H1 (cell line): Measurements from ENCODE around the gene FKBP5. TPM values are rescaled to one million over a fixed set of nuclear protein-coding genes. Genes with fewer than 3 reads are reported as not detected.

Experiments
- CTCF ChIA-PET: fragments of 300-600 bp; sonication (Branson Sonifier 250); formaldehyde crosslinking; loops from one replicate; lab custom pipeline; 2021; ENCODE audit not compliant: partially characterized antibody; lab: Charles Lee
- POLR2A ChIA-PET: fragments of 300-600 bp; sonication (Branson Sonifier 250); formaldehyde crosslinking; loops from one replicate; lab custom pipeline; 2021; ENCODE audit warnings: inconsistent platforms; ENCODE audit not compliant: partially characterized antibody; lab: Charles Lee
- DNase-seq, 2 experiments: peaks; one replicate each; pipeline versions ENCODE4 v3.0.0 to v3.0.0-alpha.2; 2010 to 2022; ENCODE audit warnings: low spot score in 2 of 2, low read depth in 1 of 2, mixed read lengths in 1 of 2
- FAIRE-seq: peaks from 2 replicates; lab custom pipeline; 2011; peaks lifted over from hg19 to GRCh38; lab: Jason Lieb, UNC
- H2AFZ ChIP-seq: 2 replicates; pipeline ENCODE4 v1.8.1; 2012; ENCODE audit warnings: low read length, inconsistent platforms
- H2AK5ac ChIP-seq: 2 replicates; pipeline ENCODE4 v1.6.1; 2013; ENCODE audit warnings: low read depth, low read length
- H2BK120ac ChIP-seq: replicated peaks from 2 replicates; pipeline ENCODE3; 2013; ENCODE audit warnings: low read depth, low read length, inconsistent platforms
- H2BK12ac ChIP-seq: 2 replicates; pipeline ENCODE4 v1.6.1; 2013; ENCODE audit warnings: low read depth, low read length
- H2BK15ac ChIP-seq: 2 replicates; pipeline ENCODE4 v1.6.1; 2013; ENCODE audit warnings: low read length
- H2BK20ac ChIP-seq: 2 replicates; pipeline ENCODE4 v1.6.1; 2013; ENCODE audit warnings: low read length
- H2BK5ac ChIP-seq: 2 replicates; pipeline ENCODE4 v1.6.1; 2013; ENCODE audit warnings: low read depth, low read length
- H3K14ac ChIP-seq: 2 replicates; pipeline ENCODE4 v1.6.1; 2013; ENCODE audit warnings: inconsistent platforms; ENCODE audit not compliant: insufficient read length
- H3K18ac ChIP-seq: 2 replicates; pipeline ENCODE4 v1.6.1; 2013; ENCODE audit warnings: low read length; ENCODE audit errors: extremely low read depth
- H3K23ac ChIP-seq: 2 replicates; pipeline ENCODE4 v1.6.1; 2013; ENCODE audit warnings: inconsistent platforms; ENCODE audit not compliant: insufficient read length
- H3K23me2 ChIP-seq: 2 replicates; pipeline ENCODE4 v1.6.1; 2013; ENCODE audit warnings: low read depth, low read length
- H3K27ac ChIP-seq: 2 replicates; pipeline ENCODE4 v1.6.1; 2011; ENCODE audit warnings: low read depth, low read length, inconsistent platforms
- H3K27me3 ChIP-seq, 4 experiments: replicated peaks in 1 of 4; 1 replicate in 1 of 4; 2 replicates in 3 of 4; pipeline versions ENCODE4 v1.6.1 to v1.8.1; 2011 to 2013; ENCODE audit warnings: low read length in 3 of 4, mild to moderate bottlenecking in 3 of 4, inconsistent platforms in 2 of 4, mixed read lengths in 2 of 4, moderate library complexity in 1 of 4; ENCODE audit not compliant: control insufficient read depth in 3 of 4, insufficient read depth in 3 of 4; ENCODE audit errors: extremely low read depth in 1 of 4
- H3K36me3 ChIP-seq, 4 experiments: 2 replicates each; pipeline versions ENCODE4 v1.6.1 to v1.8.1; 2011 to 2013; ENCODE audit warnings: mild to moderate bottlenecking in 4 of 4, low read length in 3 of 4, moderate library complexity in 2 of 4, control low read depth in 1 of 4, inconsistent platforms in 1 of 4; ENCODE audit not compliant: insufficient read depth in 4 of 4, control insufficient read depth in 2 of 4
- H3K4ac ChIP-seq: replicated peaks from 2 replicates; pipeline ENCODE3; 2013; ENCODE audit warnings: low read length, low read depth, mixed read lengths, inconsistent platforms; ENCODE audit not compliant: insufficient read length
- H3K4me1 ChIP-seq, 4 experiments: replicated peaks in 1 of 4; 1 replicate in 1 of 4; 2 replicates in 3 of 4; pipeline versions ENCODE4 v1.6.1 to v1.8.1; 2011 to 2013; ENCODE audit warnings: low read length in 3 of 4, inconsistent platforms in 2 of 4, mixed read lengths in 1 of 4; ENCODE audit not compliant: insufficient read depth in 4 of 4, control insufficient read depth in 3 of 4
- H3K4me2 ChIP-seq, 2 experiments: 2 replicates each; pipeline versions ENCODE4 v1.6.1 to v1.8.1; 2011 to 2013; ENCODE audit warnings: low read depth in 2 of 2, low read length in 2 of 2, control low read depth in 1 of 2, inconsistent platforms in 1 of 2, mild to moderate bottlenecking in 1 of 2; ENCODE audit not compliant: insufficient read depth in 1 of 2
- H3K4me3 ChIP-seq, 4 experiments: fragments of 200-600, 300-600 bp in 1 of 4; sonication (generic), shearing (Covaris generic), sonication (Bioruptor Twin) in 1 of 4; 2 replicates each; pipeline versions ENCODE4 v1.5.1 to v1.8.1; 2011 to 2016; ENCODE audit warnings: low read length in 4 of 4, low read depth in 3 of 4, control low read depth in 2 of 4, inconsistent platforms in 2 of 4, mild to moderate bottlenecking in 2 of 4, mixed read lengths in 1 of 4, moderate library complexity in 1 of 4; ENCODE audit not compliant: insufficient read depth in 2 of 4; ENCODE audit errors: extremely low read depth in 1 of 4
- H3K56ac ChIP-seq: replicated peaks from 2 replicates; pipeline ENCODE3; 2013; ENCODE audit warnings: low read depth, mild to moderate bottlenecking, mixed read lengths, low read length, inconsistent platforms; ENCODE audit not compliant: insufficient read length
- H3K79me1 ChIP-seq: 2 replicates; pipeline ENCODE4 v1.6.1; 2013; ENCODE audit warnings: low read depth, low read length, control low read depth
- H3K79me2 ChIP-seq, 2 experiments: 2 replicates each; pipeline versions ENCODE4 v1.6.1 to v1.8.1; 2012 to 2013; ENCODE audit warnings: low read length in 2 of 2, mild to moderate bottlenecking in 2 of 2, inconsistent platforms in 1 of 2; ENCODE audit not compliant: insufficient read depth in 2 of 2, control insufficient read depth in 1 of 2
- H3K9ac ChIP-seq, 4 experiments: replicated peaks in 1 of 4; 1 replicate in 1 of 4; 2 replicates in 3 of 4; pipeline versions ENCODE4 v1.6.1 to v1.8.1; 2011 to 2013; ENCODE audit warnings: low read depth in 3 of 4, low read length in 3 of 4, control low read depth in 2 of 4, mild to moderate bottlenecking in 2 of 4, moderate library complexity in 2 of 4, inconsistent platforms in 1 of 4; ENCODE audit errors: extremely low read depth in 1 of 4
- H3K9me3 ChIP-seq, 2 experiments: 2 replicates each; pipeline versions ENCODE4 v1.6.1 to v1.8.1; 2012 to 2013; ENCODE audit warnings: mild to moderate bottlenecking in 2 of 2, moderate library complexity in 2 of 2, control low read depth in 1 of 2, inconsistent platforms in 1 of 2, low read depth in 1 of 2, low read length in 1 of 2, mixed read lengths in 1 of 2; ENCODE audit not compliant: insufficient read depth in 2 of 2
- H4K20me1 ChIP-seq, 2 experiments: replicated peaks in 1 of 2; 2 replicates each; pipeline versions ENCODE3 to v1.8.1; 2011 to 2013; ENCODE audit warnings: inconsistent platforms in 2 of 2, low read length in 2 of 2, mild to moderate bottlenecking in 1 of 2; ENCODE audit not compliant: insufficient read depth in 2 of 2, control insufficient read depth in 1 of 2
- H4K5ac ChIP-seq: 2 replicates; pipeline ENCODE4 v1.6.1; 2013; ENCODE audit warnings: low read length, low read depth, mixed read lengths, inconsistent platforms; ENCODE audit not compliant: insufficient read length
- H4K8ac ChIP-seq: 2 replicates; pipeline ENCODE4 v1.8.0; 2013; ENCODE audit warnings: mild to moderate bottlenecking, moderate library complexity, low read length, inconsistent platforms; ENCODE audit not compliant: insufficient read depth; ENCODE audit errors: extremely low read depth
- H4K91ac ChIP-seq: replicated peaks from 2 replicates; pipeline ENCODE3; 2013; ENCODE audit warnings: low read length, mixed read lengths, inconsistent platforms; ENCODE audit not compliant: insufficient read length
- EP300 ChIP-seq, 2 experiments: IDR thresholded peaks; 1 replicate in 1 of 2; 2 replicates in 1 of 2; pipeline ENCODE4 v1.6.1; 2011 to 2012; ENCODE audit warnings: low read depth in 2 of 2, low read length in 2 of 2, mild to moderate bottlenecking in 2 of 2, borderline replicate concordance in 1 of 2, inconsistent platforms in 1 of 2, moderate library complexity in 1 of 2
- POU5F1 ChIP-seq: IDR thresholded peaks from 2 replicates; pipeline ENCODE4 v1.6.1; 2011; ENCODE audit warnings: low read depth, mild to moderate bottlenecking, low read length, moderate library complexity
- RNF2 ChIP-seq: fragments of 200-900, 300-1000 bp; sonication (generic); IDR thresholded peaks from 2 replicates; pipeline ENCODE4 v1.7.1; 2016; ENCODE audit warnings: borderline replicate concordance, low read depth, mild to moderate bottlenecking, antibody characterized with exemption, low read length; ENCODE audit not compliant: poor library complexity, severe bottlenecking; ENCODE audit errors: missing control alignments
- WGBS, 2 experiments: shearing (Covaris generic) in 1 of 2; methylation state at CpG; one replicate each; pipeline versions ENCODE4 v1.1.6 to v1.1.7; 2013 to 2015; ENCODE audit warnings: low lambda C conversion rate in 2 of 2, mixed read lengths in 2 of 2, inconsistent platforms in 1 of 2, low coverage in 1 of 2, missing lambda C conversion rate in 1 of 2; ENCODE audit not compliant: insufficient replicate concordance in 2 of 2, insufficient coverage in 1 of 2, insufficient read length in 1 of 2; ENCODE audit errors: extremely low coverage in 1 of 2, missing lambda C conversion rate in 1 of 2; 5-methylcytosine and 5-hydroxymethylcytosine counted together
- polyA plus RNA-seq, 7 experiments: library from polyadenylated mRNA; depleted of rRNA in 3 of 7; stranded (reverse) in 5 of 7; unstranded in 2 of 7; fragments of >200 nt in 5 of 7; fragments of 200-250 nt in 2 of 7; gene quantifications; 1 replicate in 5 of 7; 2 replicates in 1 of 7; 4 replicates in 1 of 7; pipeline versions ENCODE4 v1.2.1 to v1.2.3, GENCODE V29; 2011 to 2013; ENCODE audit warnings: missing spikeins in 2 of 7, mixed read lengths in 2 of 7
- total RNA-seq: library from RNA; stranded (reverse); fragmentation: NEBNext Ultra II Directional; extraction: Animal tissue kit (Norgen Biotek cat#: 25700); gene quantifications from 2 replicates; pipeline ENCODE4 v1.2.1, GENCODE V29; 2021

The FKBP5 gene
- total and polyA plus RNA-seq, 2 of the 8 experiments (the other 6 are each of a cell fraction or from before 2014, with no cell fraction given), result 14.3 to 40.4 TPM

DNA sequence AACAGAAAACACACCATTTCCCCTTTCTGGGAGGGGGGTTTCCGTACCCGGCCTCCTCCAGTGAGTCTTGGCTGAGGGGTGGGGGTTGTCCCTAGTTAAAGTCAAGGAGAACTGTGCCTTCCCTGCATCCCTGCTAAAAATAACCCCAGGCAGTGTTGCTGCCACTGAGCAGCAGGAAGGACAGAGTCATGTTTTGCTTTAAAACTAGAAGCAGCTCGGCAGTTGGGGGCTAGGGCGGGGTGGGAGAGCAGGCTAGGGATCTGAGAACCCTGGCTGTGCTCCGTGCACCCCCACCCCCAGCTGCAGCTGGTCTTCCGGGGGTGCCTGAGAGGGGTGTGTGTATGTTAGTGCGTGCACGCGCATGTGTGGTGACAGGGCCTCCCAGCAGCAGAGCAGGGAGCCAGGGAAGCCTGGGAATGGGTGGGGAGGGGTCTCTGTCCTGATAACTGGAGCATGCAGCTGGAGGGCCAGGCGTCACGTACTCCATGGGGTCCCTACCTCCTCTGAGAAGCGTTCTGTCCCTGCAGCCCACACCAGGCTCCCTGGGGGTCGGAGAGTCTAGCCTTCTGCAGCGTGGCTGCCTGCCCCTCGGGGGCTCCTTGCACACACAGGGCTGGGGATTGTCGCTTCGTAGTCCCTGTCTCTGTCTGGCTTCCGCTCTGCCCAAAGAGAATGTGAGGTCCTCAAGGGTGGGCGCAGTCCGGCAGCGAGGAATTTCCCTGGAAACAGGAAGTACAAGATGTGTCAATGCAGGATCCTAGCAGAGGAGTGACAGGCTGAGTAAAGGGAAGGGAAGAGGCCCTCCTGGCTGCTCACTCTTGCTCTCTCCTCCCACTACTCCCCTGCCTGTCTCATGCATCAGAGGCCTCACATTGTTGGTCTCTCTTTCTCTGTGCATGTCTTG lies 31.4 kb upstream of the FKBP5 start:
- H4K8ac ChIP-seq, result peak overlapping the region; percentile 62; the same call in 1 of the 2 replicates
- H2AK5ac ChIP-seq, result no peak overlapping the region
- H3K9me3 ChIP-seq, result no peaks in the 10 kb centered on the region
- no peaks in the 10 kb centered on the region for H4K20me1 ChIP-seq
- H3K4me3 ChIP-seq, result no peak overlapping the region
- H2BK15ac ChIP-seq, result 0 out of 2 replicates have a peak overlapping the region, but pooled peaks have one; percentile 22
- ChIA-PET POLR2A (interaction anchor here (0.5 to 2.8 kb wide), 5 partner anchors 12 to 230 kb away, joined by 3 to 9 read pairs (median 3); no protein-coding TSS in a partner anchor), CTCF (interaction anchor here (1.1 to 3.0 kb wide), 5 partner anchors 12 to 197 kb away, joined by 3 to 12 read pairs (median 4); partner anchors contain the start of gene ARMC12)
- peak overlapping the region; percentile 59 for H4K91ac ChIP-seq
- H3K14ac ChIP-seq, result no peak overlapping the region
- H3K23me2 ChIP-seq, result no peaks in the 10 kb centered on the region
- peak overlapping the region; percentile 8; the same call in 1 of the 2 replicates for H2BK5ac ChIP-seq
- H3K56ac ChIP-seq, result no peak overlapping the region
- H3K9ac ChIP-seq, result no peak overlapping the region
- FAIRE-seq, result no peak
- H3K79me2 ChIP-seq, result no peaks in the 10 kb centered on the region
- 0 out of 7 replicates have a peak, but pooled peaks cover 0 to 3% (median 0%) of the 10 kb centered on the region in 4 experiments for H3K27me3 ChIP-seq
- no peaks in the 10 kb centered on the region for H3K79me1 ChIP-seq
- DNase-seq, result peak in 1 of 2 experiments; percentile 69
- H3K23ac ChIP-seq, result no peak overlapping the region
- peaks cover 14 to 40% (median 28%) of the 10 kb centered on the region in 4 experiments for H3K4me1 ChIP-seq
- peak overlapping the region; percentile 42; the same call in 1 of the 2 replicates for H2BK12ac ChIP-seq
- 42% methylated on average over 21 of the region's 21 CpGs; no CpG with 5 or more reads in 1 of the 2 experiments for WGBS, 2 experiments
- H3K4ac ChIP-seq, result peak overlapping the region; percentile 40
- H3K18ac ChIP-seq, result peak overlapping the region; percentile 9
- H3K27ac ChIP-seq, result no peak overlapping the region
- H4K5ac ChIP-seq, result peak overlapping the region; percentile 7
- TF ChIP-seq RNF2 (no peak), POU5F1 (no peak), EP300 (IDR thresholded peaks at IDR 0.05; ENCODE audit: borderline replicate concordance in 1 of 2, low read depth in 2 of 2, low read length in 2 of 2) (no peak)
- TF ChIP-seq, all 59 proteins: peak for 0
- peak overlapping the region; percentile 86 for H2AFZ ChIP-seq
- peak overlapping the region; percentile 50; the same call in 1 of the 2 replicates for H2BK20ac ChIP-seq
- H3K36me3 ChIP-seq, result no peaks in the 10 kb centered on the region
- no peak overlapping the region for H2BK120ac ChIP-seq
- peak overlapping the region; percentile 6 to 19; a peak in 2 of 4 replicates for H3K4me2 ChIP-seq
